Measurements from ENCODE around the gene GLT1D1. TPM values are rescaled to one million over a fixed set of nuclear protein-coding genes. Genes with fewer than 3 reads are reported as not detected.

GLT1D1 gene
- total RNA-seq, 4 donors from 2014 or later, result 0.26 to 3.6 (median 2.9) TPM; not detected in 1

GRCh38 chr12:128908254-128908653, 55.0 kb downstream of the GLT1D1 start:
- no peak for DNase-seq
- no peaks in the 10 kb centered on the region for H3K9me3 ChIP-seq
- intact Hi-C loops (cut with DNase I; ENCODE audit: low total_unique reads), result no loop called here
- no peaks in the 10 kb centered on the region for H3K27me3 ChIP-seq
- no peak overlapping the region for H3K4me3 ChIP-seq
- H3K4me1 ChIP-seq, result no peaks in the 10 kb centered on the region
- H3K27ac ChIP-seq, result no peak overlapping the region
- H3K36me3 ChIP-seq, result no peaks in the 10 kb centered on the region
- TF ChIP-seq CTCF (IDR thresholded peaks at IDR 0.05) (no peak), POLR2A (IDR thresholded peaks at IDR 0.05) (no peak)

- TF ChIP-seq POLR2A (IDR thresholded peaks at IDR 0.05) (no peak), CTCF (IDR thresholded peaks at IDR 0.05) (no peak)
- no peaks in the 10 kb centered on the region for H3K4me1 ChIP-seq
- intact Hi-C loops (cut with DNase I; ENCODE audit: low total_unique reads), result no loop called here
- no peaks in the 10 kb centered on the region for H3K27me3 ChIP-seq
- DNase-seq, result no peak
- no peak overlapping the region for H3K4me3 ChIP-seq
- H3K9me3 ChIP-seq, result no peaks in the 10 kb centered on the region
- no peak overlapping the region for H3K27ac ChIP-seq
- no peaks in the 10 kb centered on the region for H3K36me3 ChIP-seq
Measured at GRCh38 chr12:128909653-128910052, 56.4 kb downstream of the GLT1D1 start.

GRCh38 chr12:128910629-128911028, 57.4 kb downstream of the GLT1D1 start:
- H3K27ac ChIP-seq, result no peak overlapping the region
- H3K4me3 ChIP-seq, result no peak overlapping the region
- H3K27me3 ChIP-seq, result no peaks in the 10 kb centered on the region
- H3K9me3 ChIP-seq, result no peaks in the 10 kb centered on the region
- no peaks in the 10 kb centered on the region for H3K36me3 ChIP-seq
- intact Hi-C loops (cut with DNase I; ENCODE audit: low total_unique reads), result no loop called here
- no peaks in the 10 kb centered on the region for H3K4me1 ChIP-seq
- no peak for DNase-seq
- no peak for TF ChIP-seq CTCF (IDR thresholded peaks at IDR 0.05)
- TF ChIP-seq POLR2A (IDR thresholded peaks at IDR 0.05), result no peak

GRCh38 chr12:128911861-128912260, 58.6 kb downstream of the GLT1D1 start:
- Histone ChIP-seq H3K4me1 (no peaks in the 10 kb centered on the region), H3K9me3 (no peaks in the 10 kb centered on the region), H3K27me3 (no peaks in the 10 kb centered on the region), H3K4me3 (no peak overlapping the region), H3K27ac (no peak overlapping the region), H3K36me3 (no peaks in the 10 kb centered on the region)
- no peak for TF ChIP-seq POLR2A (IDR thresholded peaks at IDR 0.05)
- no peak for TF ChIP-seq CTCF (IDR thresholded peaks at IDR 0.05)
- DNase-seq, result no peak
- intact Hi-C loops (cut with DNase I; ENCODE audit: low total_unique reads), result no loop called here

GRCh38 chr12:128914908-128915563, 61.8 kb downstream of the GLT1D1 start:
- TF ChIP-seq POLR2A (IDR thresholded peaks at IDR 0.05), result no peak
- TF ChIP-seq CTCF (IDR thresholded peaks at IDR 0.05), result no peak
- no peaks in the 10 kb centered on the region for H3K27me3 ChIP-seq
- intact Hi-C loops (cut with DNase I; ENCODE audit: low total_unique reads), result no loop called here
- no peak overlapping the region for H3K27ac ChIP-seq
- no peak overlapping the region for H3K4me3 ChIP-seq
- no peaks in the 10 kb centered on the region for H3K36me3 ChIP-seq
- DNase-seq, result no peak
- H3K4me1 ChIP-seq, result no peaks in the 10 kb centered on the region
- no peaks in the 10 kb centered on the region for H3K9me3 ChIP-seq

Measured in uterus (tissue), 4 donors.